ENCODE data around the gene ITPA. TPM values are rescaled to one million over a fixed set of nuclear protein-coding genes. Genes with fewer than 3 reads are reported as not detected.
"Not testable (repeated sequence)": the region's sequence is repeated elsewhere in the genome, so short reads cannot be mapped to it uniquely, and the experiment has no call there.

ITPA gene
- total RNA-seq, 2 donors from 2014 or later: 43.9 to 48.0 TPM

GRCh38 chr20:3210346-3210745 lies 1.0 kb downstream of the ITPA start:
- peaks cover 5% of the 10 kb centered on the region for H3K4me1 ChIP-seq (replicated peaks)
- DNase-seq (ENCODE audit: low spot score): no peak
- no peaks in the 10 kb centered on the region for H3K9me3 ChIP-seq
- 76% methylated on average over 2 of the region's 2 CpGs for WGBS
- TF ChIP-seq, protein P1, sequence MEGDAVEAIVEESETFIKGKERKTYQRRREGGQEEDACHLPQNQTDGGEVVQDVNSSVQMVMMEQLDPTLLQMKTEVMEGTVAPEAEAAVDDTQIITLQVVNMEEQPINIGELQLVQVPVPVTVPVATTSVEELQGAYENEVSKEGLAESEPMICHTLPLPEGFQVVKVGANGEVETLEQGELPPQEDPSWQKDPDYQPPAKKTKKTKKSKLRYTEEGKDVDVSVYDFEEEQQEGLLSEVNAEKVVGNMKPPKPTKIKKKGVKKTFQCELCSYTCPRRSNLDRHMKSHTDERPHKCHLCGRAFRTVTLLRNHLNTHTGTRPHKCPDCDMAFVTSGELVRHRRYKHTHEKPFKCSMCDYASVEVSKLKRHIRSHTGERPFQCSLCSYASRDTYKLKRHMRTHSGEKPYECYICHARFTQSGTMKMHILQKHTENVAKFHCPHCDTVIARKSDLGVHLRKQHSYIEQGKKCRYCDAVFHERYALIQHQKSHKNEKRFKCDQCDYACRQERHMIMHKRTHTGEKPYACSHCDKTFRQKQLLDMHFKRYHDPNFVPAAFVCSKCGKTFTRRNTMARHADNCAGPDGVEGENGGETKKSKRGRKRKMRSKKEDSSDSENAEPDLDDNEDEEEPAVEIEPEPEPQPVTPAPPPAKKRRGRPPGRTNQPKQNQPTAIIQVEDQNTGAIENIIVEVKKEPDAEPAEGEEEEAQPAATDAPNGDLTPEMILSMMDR (IDR thresholded peaks at IDR 0.05): no peak
- TF ChIP-seq POLR2AphosphoS5 (IDR thresholded peaks at IDR 0.05) (no peak), POLR2A (IDR thresholded peaks at IDR 0.05) (no peak)
- intact Hi-C loops (cut with DNase I): loop anchor here (10.0 kb wide), 1 partner anchor 104 kb away; no protein-coding TSS in a partner anchor
- H3K36me3 ChIP-seq: no peaks in the 10 kb centered on the region
- peak overlapping the region in 1 of 2 donors; percentile 84 for H3K4me3 ChIP-seq
- H3K27me3 ChIP-seq (replicated peaks; ENCODE audit: insufficient read depth): no peaks in the 10 kb centered on the region
- H3K27ac ChIP-seq: no peak overlapping the region

DNA sequence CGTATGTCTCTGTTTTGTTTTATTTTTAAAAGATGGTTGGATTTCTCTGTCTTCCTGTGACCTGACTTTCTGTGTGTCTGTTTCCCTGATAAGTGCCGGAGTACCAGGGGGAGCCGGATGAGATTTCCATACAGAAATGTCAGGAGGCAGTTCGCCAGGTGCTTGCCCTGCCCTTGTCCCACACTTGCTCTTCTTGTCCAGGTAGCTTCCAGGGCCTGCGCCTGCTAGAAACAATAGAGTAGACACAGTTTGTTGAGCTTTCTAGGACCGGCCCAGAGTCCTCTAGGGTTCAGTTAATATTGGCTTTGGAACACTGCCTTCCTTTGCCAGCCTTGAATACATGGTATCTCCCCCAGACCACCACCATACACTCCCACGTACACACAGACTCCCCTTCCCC lies 3.9 kb downstream of the ITPA start:
- H3K9me3 ChIP-seq: no peaks in the 10 kb centered on the region
- no peaks in the 10 kb centered on the region for H3K27me3 ChIP-seq (replicated peaks; ENCODE audit: insufficient read depth)
- DNase-seq (ENCODE audit: low spot score): no peak
- H3K36me3 ChIP-seq: no peaks in the 10 kb centered on the region
- intact Hi-C loops (cut with DNase I): loop anchor here (10.0 kb wide), 1 partner anchor 102 kb away; no protein-coding TSS in a partner anchor
- 87% methylated on average over 7 of the region's 7 CpGs for WGBS
- no peak for TF ChIP-seq POLR2AphosphoS5 (IDR thresholded peaks at IDR 0.05)
- no peak for TF ChIP-seq POLR2A (IDR thresholded peaks at IDR 0.05)
- TF ChIP-seq, protein P1 (IDR thresholded peaks at IDR 0.05): no peak
- H3K27ac ChIP-seq: no peak overlapping the region
- no peak overlapping the region for H3K4me3 ChIP-seq
- H3K4me1 ChIP-seq (replicated peaks): peaks cover 5% of the 10 kb centered on the region

GRCh38 chr20:3215359-3215917 lies 6.1 kb downstream of the ITPA start:
- H3K9me3 ChIP-seq; H3K4me1 ChIP-seq (replicated peaks); H3K27me3 ChIP-seq (replicated peaks; ENCODE audit: insufficient read depth); H3K27ac ChIP-seq; DNase-seq (ENCODE audit: low spot score); H3K36me3 ChIP-seq; H3K4me3 ChIP-seq: not testable (repeated sequence)
- 94% methylated on average over 7 of the region's 7 CpGs for WGBS
- intact Hi-C loops (cut with DNase I): loop anchor here (10.0 kb wide), 1 partner anchor 99 kb away; no protein-coding TSS in a partner anchor

DNA sequence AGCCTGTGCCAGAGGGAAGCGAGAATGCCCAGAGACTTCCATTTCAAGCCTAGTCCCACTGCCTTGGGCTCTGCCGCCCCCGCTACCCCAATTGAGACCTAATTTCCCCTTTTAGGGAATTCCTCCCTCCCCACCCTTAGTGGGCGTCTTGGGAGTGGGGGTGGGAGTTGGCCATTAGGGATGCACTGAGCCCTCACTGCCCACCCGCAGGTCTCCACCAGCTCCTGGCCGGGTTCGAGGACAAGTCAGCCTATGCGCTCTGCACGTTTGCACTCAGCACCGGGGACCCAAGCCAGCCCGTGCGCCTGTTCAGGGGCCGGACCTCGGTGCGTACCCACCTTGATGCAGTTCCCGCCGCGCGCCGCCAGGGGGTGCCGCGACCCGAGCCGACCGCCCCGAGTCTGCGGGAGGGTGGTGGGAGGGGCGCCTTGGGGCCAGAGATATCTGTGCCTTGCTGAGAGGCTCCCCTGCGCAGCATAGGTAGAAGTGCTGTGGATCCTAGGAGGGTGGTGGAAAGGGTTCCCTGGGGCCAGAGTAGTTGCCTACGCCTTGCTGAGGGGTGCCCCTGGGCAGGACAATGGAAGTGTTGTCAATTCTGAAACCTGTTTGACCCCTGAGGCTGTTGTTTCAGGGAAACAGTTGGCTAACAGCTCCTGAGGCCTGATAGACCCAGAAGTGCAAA lies 9.2 kb downstream of the ITPA start:
- H3K36me3 ChIP-seq: no peaks in the 10 kb centered on the region
- no peaks in the 10 kb centered on the region for H3K27me3 ChIP-seq (replicated peaks; ENCODE audit: insufficient read depth)
- DNase-seq (ENCODE audit: low spot score): peak; percentile 25
- peak overlapping the region in 1 of 2 donors; percentile 22 for H3K27ac ChIP-seq
- 17% methylated on average over 30 of the region's 30 CpGs for WGBS
- H3K4me3 ChIP-seq: no peak overlapping the region
- peak; percentile 12 for TF ChIP-seq POLR2AphosphoS5 (IDR thresholded peaks at IDR 0.05)
- TF ChIP-seq, protein P1 (IDR thresholded peaks at IDR 0.05): peak; percentile 84 to 91 (median 88)
- no peak for TF ChIP-seq POLR2A (IDR thresholded peaks at IDR 0.05)
- no peaks in the 10 kb centered on the region for H3K9me3 ChIP-seq
- intact Hi-C loops (cut with DNase I): loop anchor here (10.0 kb wide), 1 partner anchor 96 kb away; no protein-coding TSS in a partner anchor
- peaks cover 10% of the 10 kb centered on the region for H3K4me1 ChIP-seq (replicated peaks)

- H3K36me3 ChIP-seq: no peaks in the 10 kb centered on the region
- no peak overlapping the region for H3K27ac ChIP-seq
- H3K9me3 ChIP-seq: no peaks in the 10 kb centered on the region
- H3K4me3 ChIP-seq: no peak overlapping the region
- H3K27me3 ChIP-seq (replicated peaks; ENCODE audit: insufficient read depth): no peaks in the 10 kb centered on the region
- no peak for DNase-seq (ENCODE audit: low spot score)
- 79% methylated on average over 18 of the region's 18 CpGs for whole genome bisulfite sequencing
- TF ChIP-seq, protein P1 (IDR thresholded peaks at IDR 0.05): no peak
- no peak for TF ChIP-seq POLR2A (IDR thresholded peaks at IDR 0.05)
- no peak for TF ChIP-seq POLR2AphosphoS5 (IDR thresholded peaks at IDR 0.05)
- intact Hi-C loops (cut with DNase I): no loop called here
- H3K4me1 ChIP-seq (replicated peaks): peaks cover 12% of the 10 kb centered on the region
Observed at GRCh38 chr20:3221398-3222226, 12.3 kb downstream of the ITPA start.
